Body of pancreas (tissue), 4 donors: ENCODE results near the gene C4orf33. TPM values are rescaled to one million over a fixed set of nuclear protein-coding genes. Genes with fewer than 3 reads are reported as not detected.

Experiments
- ATAC-seq: fragments of 150-250 bp; one replicate; pipeline ENCODE4 v1.9.1; 2016
- DNase-seq, 4 donors: peaks; one replicate each; pipeline ENCODE4 v3.0.0-alpha.2; 2019
- H3K27ac ChIP-seq, 4 donors: fragments of 200-600 bp; sonication (generic); 1 replicate in 3 of 4; 2 replicates in 1 of 4; pipeline versions ENCODE4 v1.5.1 to v1.6.1; 2016 to 2019; ENCODE audit warnings: mild to moderate bottlenecking in 1 of 4, mixed read lengths in 1 of 4, moderate library complexity in 1 of 4
- H3K27me3 ChIP-seq, 2 donors: fragments of 200-600 bp; sonication (generic); one replicate each; pipeline ENCODE4 v1.6.0; 2016; ENCODE audit warnings: mild to moderate bottlenecking in 1 of 2
- H3K36me3 ChIP-seq, 2 donors: fragments of 200-600 bp; sonication (generic); replicated peaks in 1 of 2; 2 replicates each; pipeline ENCODE4 v1.5.1; 2016; ENCODE audit warnings: low read depth in 2 of 2; ENCODE audit not compliant: insufficient read depth in 1 of 2
- H3K4me1 ChIP-seq: fragments of 200-600 bp; sonication (generic); one replicate; pipeline ENCODE4 v1.6.0; 2016
- H3K4me3 ChIP-seq, 2 donors: fragments of 200-600 bp; sonication (generic); 1 replicate in 1 of 2; 2 replicates in 1 of 2; pipeline ENCODE4 v1.5.1; 2016 to 2019
- H3K9me3 ChIP-seq, 3 donors: fragments of 200-600 bp; sonication (generic); 1 replicate in 2 of 3; 2 replicates in 1 of 3; pipeline ENCODE4 v1.5.1; 2016
- POLR2A ChIP-seq, 3 donors: fragments of 450-650 bp; IDR thresholded peaks; one replicate each; pipeline ENCODE4 v1.6.1; 2016; ENCODE audit warnings: antibody characterized with exemption in 3 of 3, mild to moderate bottlenecking in 2 of 3
- WGBS, 2 donors: methylation state at CpG; one replicate each; pipeline ENCODE4 v1.1.5; 2017; 5-methylcytosine and 5-hydroxymethylcytosine counted together
- intact Hi-C: fragments of 100-400 bp; cut with DNase I; formaldehyde crosslinking; loops from one replicate; pipeline ENCODE4 v1.15.1; 2023
- total RNA-seq, 2 donors: library from RNA; depleted of rRNA; stranded (reverse); fragments of >200 nt; gene quantifications; one replicate each; pipeline ENCODE4 v1.1.0, GENCODE V29; 2016
- TF ChIP-seq, protein P1 (sequence below), 7 experiments: fragments of 450-650 bp in 4 of 7; fragments of 200-600 bp in 3 of 7; sonication (generic) in 3 of 7; IDR thresholded peaks; one replicate each; pipeline ENCODE4 v1.5.1; 2016 to 2019; ENCODE audit warnings: antibody characterized with exemption in 7 of 7

The C4orf33 gene
- total RNA-seq, 2 donors from 2014 or later = 12.2 to 14.3 TPM

DNA sequence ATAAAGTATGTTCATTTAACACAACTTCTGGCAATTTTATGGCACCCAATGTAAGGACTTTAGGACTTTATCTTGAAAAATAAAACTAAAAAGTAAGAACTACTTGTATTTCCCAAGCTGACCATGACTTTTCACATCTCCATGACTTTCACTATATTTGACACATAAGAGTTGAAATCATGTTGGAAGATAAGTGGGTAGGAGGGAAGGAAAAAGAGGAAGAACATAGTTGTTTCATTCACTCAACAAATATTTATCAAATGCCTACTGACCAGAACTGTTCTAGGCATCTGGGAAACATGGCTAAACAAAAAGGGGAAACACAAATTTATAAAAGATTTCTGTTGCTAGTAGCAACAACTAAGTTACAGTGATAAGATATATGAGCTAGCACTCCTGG is 18.6 kb upstream of the C4orf33 start:
- no peak overlapping the region for H3K27ac ChIP-seq
- H3K4me3 ChIP-seq = no peak overlapping the region
- no peak for TF ChIP-seq POLR2A (IDR thresholded peaks at IDR 0.05)
- TF ChIP-seq, protein P1, sequence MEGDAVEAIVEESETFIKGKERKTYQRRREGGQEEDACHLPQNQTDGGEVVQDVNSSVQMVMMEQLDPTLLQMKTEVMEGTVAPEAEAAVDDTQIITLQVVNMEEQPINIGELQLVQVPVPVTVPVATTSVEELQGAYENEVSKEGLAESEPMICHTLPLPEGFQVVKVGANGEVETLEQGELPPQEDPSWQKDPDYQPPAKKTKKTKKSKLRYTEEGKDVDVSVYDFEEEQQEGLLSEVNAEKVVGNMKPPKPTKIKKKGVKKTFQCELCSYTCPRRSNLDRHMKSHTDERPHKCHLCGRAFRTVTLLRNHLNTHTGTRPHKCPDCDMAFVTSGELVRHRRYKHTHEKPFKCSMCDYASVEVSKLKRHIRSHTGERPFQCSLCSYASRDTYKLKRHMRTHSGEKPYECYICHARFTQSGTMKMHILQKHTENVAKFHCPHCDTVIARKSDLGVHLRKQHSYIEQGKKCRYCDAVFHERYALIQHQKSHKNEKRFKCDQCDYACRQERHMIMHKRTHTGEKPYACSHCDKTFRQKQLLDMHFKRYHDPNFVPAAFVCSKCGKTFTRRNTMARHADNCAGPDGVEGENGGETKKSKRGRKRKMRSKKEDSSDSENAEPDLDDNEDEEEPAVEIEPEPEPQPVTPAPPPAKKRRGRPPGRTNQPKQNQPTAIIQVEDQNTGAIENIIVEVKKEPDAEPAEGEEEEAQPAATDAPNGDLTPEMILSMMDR (IDR thresholded peaks at IDR 0.05) = no peak
- H3K27me3 ChIP-seq = no peaks in the 10 kb centered on the region
- intact Hi-C loops = no loop called here
- H3K36me3 ChIP-seq = peaks cover 0 to 7% of the 10 kb centered on the region in 2 donors
- no peaks in the 10 kb centered on the region for H3K4me1 ChIP-seq
- no peak for ATAC-seq
- DNase-seq = no peak
- no peaks in the 10 kb centered on the region for H3K9me3 ChIP-seq

DNA sequence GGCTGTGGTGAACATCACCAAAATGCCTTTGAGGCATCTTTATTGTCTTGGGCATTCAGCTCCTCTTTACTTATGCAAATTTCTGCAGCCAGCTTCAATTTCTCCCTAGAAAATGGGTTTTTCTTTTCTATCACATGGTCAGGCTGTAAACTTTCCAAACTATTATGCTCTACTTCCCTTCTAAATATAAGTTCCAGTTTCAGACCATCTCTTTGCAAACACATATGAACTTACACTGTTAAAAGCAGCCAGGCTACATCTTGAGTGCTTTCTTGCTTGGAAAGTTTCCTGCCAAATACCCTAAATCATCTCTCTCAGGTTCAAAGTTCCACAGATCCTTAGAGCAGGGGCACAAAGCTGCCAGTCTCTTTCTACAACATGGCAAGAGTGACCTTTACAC is 15.8 kb upstream of the C4orf33 start:
- DNase-seq = no peak
- Histone ChIP-seq H3K9me3 (peaks cover 0 to 2% (median 0%) of the 10 kb centered on the region in 3 donors), H3K36me3 (peaks cover 0 to 7% of the 10 kb centered on the region in 2 donors), H3K4me3 (no peak overlapping the region), H3K27ac (no peak overlapping the region), H3K27me3 (no peaks in the 10 kb centered on the region), H3K4me1 (no peaks in the 10 kb centered on the region)
- intact Hi-C loops = no loop called here
- no peak for TF ChIP-seq POLR2A (IDR thresholded peaks at IDR 0.05)
- TF ChIP-seq, protein P1 (IDR thresholded peaks at IDR 0.05) = no peak
- ATAC-seq = no peak

- TF ChIP-seq, protein P1 (IDR thresholded peaks at IDR 0.05) = no peak
- no peak for TF ChIP-seq POLR2A (IDR thresholded peaks at IDR 0.05)
- 91 to 96% methylated on average over 5 of the region's 5 CpGs for WGBS, 2 donors
- Histone ChIP-seq H3K4me1 (no peaks in the 10 kb centered on the region), H3K4me3 (no peak overlapping the region), H3K36me3 (peaks cover 0 to 7% of the 10 kb centered on the region in 2 donors), H3K9me3 (peaks cover 0 to 8% (median 0%) of the 10 kb centered on the region in 3 donors), H3K27ac (no peak overlapping the region), H3K27me3 (no peaks in the 10 kb centered on the region)
- intact Hi-C loops = no loop called here
- ATAC-seq (no peak), DNase-seq (no peak)
Measured at GRCh38 chr4:129082302-129082701, 13.7 kb upstream of the C4orf33 start.

DNA sequence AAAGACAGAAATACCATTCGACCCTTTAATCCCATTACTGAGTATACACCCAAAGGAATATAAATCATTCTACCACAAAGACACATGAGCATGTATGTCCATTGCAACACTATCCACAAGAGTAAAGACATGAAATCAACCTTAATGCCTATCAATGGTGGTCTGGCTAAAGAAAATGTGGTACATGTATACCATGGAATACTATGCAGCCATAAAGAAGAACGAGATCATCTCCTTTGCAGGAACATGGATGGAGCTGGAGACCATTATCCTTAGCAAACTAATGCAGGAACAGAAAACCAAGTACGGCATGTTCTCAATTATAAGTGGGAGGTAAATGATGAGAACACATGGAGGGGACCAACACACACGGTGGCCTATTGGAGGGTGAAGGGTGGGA is 10.5 kb upstream of the C4orf33 start:
- Histone ChIP-seq H3K4me1 (no peaks in the 10 kb centered on the region), H3K27me3 (no peaks in the 10 kb centered on the region), H3K27ac (no peak overlapping the region), H3K4me3 (no peak overlapping the region), H3K9me3 (peaks cover 0 to 8% (median 0%) of the 10 kb centered on the region in 3 donors), H3K36me3 (peaks cover 0 to 6% of the 10 kb centered on the region in 2 donors)
- WGBS, 2 donors = 96 to 97% methylated on average over 4 of the region's 4 CpGs
- ATAC-seq (no peak), DNase-seq (no peak)
- intact Hi-C loops = no loop called here
- no peak for TF ChIP-seq POLR2A (IDR thresholded peaks at IDR 0.05)
- TF ChIP-seq, protein P1 (IDR thresholded peaks at IDR 0.05) = no peak

GRCh38 chr4:129087516-129087915 is 8.4 kb upstream of the C4orf33 start:
- WGBS, 2 donors = 88 to 95% methylated on average over 2 of the region's 2 CpGs
- intact Hi-C loops = no loop called here
- DNase-seq (no peak), ATAC-seq (no peak)
- H3K4me1 ChIP-seq = peaks cover 15% of the 10 kb centered on the region
- no peak overlapping the region for H3K4me3 ChIP-seq
- peaks cover 0 to 8% (median 0%) of the 10 kb centered on the region in 3 donors for H3K9me3 ChIP-seq
- TF ChIP-seq, protein P1 (IDR thresholded peaks at IDR 0.05) = no peak
- TF ChIP-seq POLR2A (IDR thresholded peaks at IDR 0.05) = no peak
- no peaks in the 10 kb centered on the region for H3K27me3 ChIP-seq
- no peaks in the 10 kb centered on the region for H3K36me3 ChIP-seq
- no peak overlapping the region for H3K27ac ChIP-seq
